Bronchus fibroblast of lung (primary cell): ENCODE data around the gene MDM2. TPM values are rescaled to one million over a fixed set of nuclear protein-coding genes. Genes with fewer than 3 reads are reported as not detected.

Source experiments
- total RNA-seq: library from RNA; depleted of rRNA; stranded (reverse); fragments of >200 nt; gene quantifications from 2 replicates; pipeline ENCODE4 v1.2.3, GENCODE V29; 2015

Gene MDM2
- total RNA-seq = 41.8 and 43.5 TPM in 2 replicates

DNA sequence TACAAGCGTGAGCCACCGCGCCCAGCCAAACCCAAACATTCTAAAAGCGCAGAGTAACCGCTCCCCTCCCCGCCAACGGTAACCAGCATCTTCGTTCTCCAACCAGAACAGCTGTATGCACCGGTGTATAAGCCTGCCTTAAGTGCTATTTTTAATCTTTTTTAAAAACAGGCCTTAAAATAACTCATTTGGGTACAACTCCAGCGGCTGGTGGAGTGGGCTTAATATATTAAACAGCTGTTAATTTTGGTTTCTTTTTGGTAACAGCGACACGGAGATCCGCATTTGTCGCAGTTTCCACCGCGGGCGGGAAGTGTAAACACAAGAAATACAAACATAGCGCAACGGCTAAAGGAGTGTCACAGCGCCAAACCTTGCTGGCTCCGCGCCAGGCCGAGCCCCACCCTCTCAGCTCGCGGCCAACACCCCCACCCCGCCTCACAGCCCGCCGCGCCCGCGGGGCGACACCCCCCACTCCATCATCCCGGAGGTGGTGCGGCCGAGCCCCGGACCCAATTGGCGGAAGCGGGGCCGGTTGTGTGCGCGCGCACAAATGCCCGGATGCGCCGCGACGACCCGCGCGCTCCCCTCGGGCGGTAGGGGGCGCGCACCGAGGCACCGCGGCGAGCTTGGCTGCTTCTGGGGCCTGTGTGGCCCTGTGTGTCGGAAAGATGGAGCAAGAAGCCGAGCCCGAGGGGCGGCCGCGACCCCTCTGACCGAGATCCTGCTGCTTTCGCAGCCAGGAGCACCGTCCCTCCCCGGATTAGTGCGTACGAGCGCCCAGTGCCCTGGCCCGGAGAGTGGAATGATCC, at the start of gene MDM2:
TSS of gene MDM2 (plus strand) at position 602 of the 812 bp plus-strand sequence. CDS start 301 bp downstream, outside the sequence.

Other genes starting within 250 kb of the MDM2 start
- gene RAP1B, start 197.3 kb upstream of the MDM2 start, total RNA-seq = 146 and 216 TPM in 2 replicates
- 47.4 and 57.0 TPM in 2 replicates for gene NUP107, start 121.2 kb upstream of the MDM2 start, total RNA-seq
- 1.8 and 2.4 TPM in 2 replicates for gene SLC35E3, start 62.0 kb upstream of the MDM2 start, total RNA-seq
- 6.4 and 7.4 TPM in 2 replicates for gene CPM, start 125.0 kb downstream of the MDM2 start, total RNA-seq